Skeletal muscle satellite cell (primary cell): ENCODE results near the gene UBN1.

Experiments used
- H3K27me3 ChIP-seq: 2 replicates; pipeline ENCODE4 v1.7.0; 2013; ENCODE audit warnings: low read length; ENCODE audit not compliant: control insufficient read depth, insufficient read depth
- H3K36me3 ChIP-seq: 2 replicates; pipeline ENCODE4 v1.7.0; 2013; ENCODE audit warnings: mild to moderate bottlenecking, control low read depth, low read length; ENCODE audit not compliant: insufficient read depth
- H3K4me1 ChIP-seq: 2 replicates; pipeline ENCODE4 v1.7.0; 2013; ENCODE audit warnings: low read length; ENCODE audit not compliant: control insufficient read depth, insufficient read depth
- H3K4me2 ChIP-seq: 2 replicates; pipeline ENCODE4 v1.7.0; 2013; ENCODE audit warnings: mild to moderate bottlenecking, low read length
- H3K4me3 ChIP-seq: 2 replicates; pipeline ENCODE4 v1.7.0; 2013; ENCODE audit warnings: low read length
- H3K9ac ChIP-seq: 2 replicates; pipeline ENCODE4 v1.7.0; 2013; ENCODE audit warnings: mild to moderate bottlenecking, low read depth, low read length, moderate library complexity
- H3K9me3 ChIP-seq: replicated peaks from 2 replicates; pipeline ENCODE4 v1.7.0; 2013; ENCODE audit warnings: mild to moderate bottlenecking, control low read depth, low read length

UBN1 gene

GRCh38 chr16:4900036-4900435 is 52.8 kb downstream of the UBN1 start:
- Histone ChIP-seq H3K4me1 (no peaks in the 10 kb centered on the region), H3K27me3 (peaks cover 22% of the 10 kb centered on the region), H3K9me3 (no peaks in the 10 kb centered on the region), H3K9ac (no peak overlapping the region), H3K4me3 (no peak overlapping the region), H3K36me3 (no peaks in the 10 kb centered on the region), H3K4me2 (no peak overlapping the region)

GRCh38 chr16:4900750-4901149 is 53.5 kb downstream of the UBN1 start:
- H3K9ac ChIP-seq: no peak overlapping the region

GRCh38 chr16:4902038-4902437 is 54.8 kb downstream of the UBN1 start:
- H3K36me3 ChIP-seq: no peaks in the 10 kb centered on the region
- no peaks in the 10 kb centered on the region for H3K4me1 ChIP-seq
- H3K9ac ChIP-seq: no peak overlapping the region
- no peak overlapping the region for H3K4me3 ChIP-seq
- H3K27me3 ChIP-seq: peaks cover 20% of the 10 kb centered on the region
- no peak overlapping the region for H3K4me2 ChIP-seq
- no peaks in the 10 kb centered on the region for H3K9me3 ChIP-seq

More at GRCh38 chr16:4900750-4901149, 53.5 kb downstream of the UBN1 start:
- peaks cover 22% of the 10 kb centered on the region for H3K27me3 ChIP-seq
- no peaks in the 10 kb centered on the region for H3K4me1 ChIP-seq
- no peaks in the 10 kb centered on the region for H3K9me3 ChIP-seq
- no peak overlapping the region for H3K4me3 ChIP-seq
- no peak overlapping the region for H3K4me2 ChIP-seq
- no peaks in the 10 kb centered on the region for H3K36me3 ChIP-seq

- no peaks in the 10 kb centered on the region for H3K36me3 ChIP-seq
- H3K9me3 ChIP-seq: no peaks in the 10 kb centered on the region
- H3K4me2 ChIP-seq: no peak overlapping the region
- peaks cover 20% of the 10 kb centered on the region for H3K27me3 ChIP-seq
- no peak overlapping the region for H3K9ac ChIP-seq
- no peak overlapping the region for H3K4me3 ChIP-seq
- H3K4me1 ChIP-seq: no peaks in the 10 kb centered on the region
Measured at GRCh38 chr16:4904108-4904941, 57.0 kb downstream of the UBN1 start.

GRCh38 chr16:4904942-4905615 is 57.8 kb downstream of the UBN1 start:
- Histone ChIP-seq H3K4me1 (no peaks in the 10 kb centered on the region), H3K9me3 (no peaks in the 10 kb centered on the region), H3K27me3 (peaks cover 17% of the 10 kb centered on the region), H3K4me2 (no peak overlapping the region), H3K9ac (no peak overlapping the region), H3K36me3 (no peaks in the 10 kb centered on the region), H3K4me3 (no peak overlapping the region)

GRCh38 chr16:4908854-4909401 is 61.6 kb downstream of the UBN1 start:
- H3K4me2 ChIP-seq: no peak overlapping the region
- H3K9ac ChIP-seq: no peak overlapping the region
- H3K4me3 ChIP-seq: no peak overlapping the region
- H3K36me3 ChIP-seq: no peaks in the 10 kb centered on the region
- H3K27me3 ChIP-seq: peaks cover 19% of the 10 kb centered on the region
- H3K4me1 ChIP-seq: no peaks in the 10 kb centered on the region
- no peaks in the 10 kb centered on the region for H3K9me3 ChIP-seq

- no peak overlapping the region for H3K9ac ChIP-seq
- H3K4me3 ChIP-seq: no peak overlapping the region
- peaks cover 11% of the 10 kb centered on the region for H3K27me3 ChIP-seq
- no peak overlapping the region for H3K4me2 ChIP-seq
- peaks cover under 1% of the 10 kb centered on the region for H3K4me1 ChIP-seq
- H3K9me3 ChIP-seq: no peaks in the 10 kb centered on the region
- H3K36me3 ChIP-seq: no peaks in the 10 kb centered on the region
Measured at GRCh38 chr16:4909825-4910224, 62.5 kb downstream of the UBN1 start.

GRCh38 chr16:4910828-4911227 is 63.5 kb downstream of the UBN1 start:
- no peak overlapping the region for H3K9ac ChIP-seq
- H3K4me1 ChIP-seq: peaks cover 9% of the 10 kb centered on the region
- H3K36me3 ChIP-seq: no peaks in the 10 kb centered on the region
- no peaks in the 10 kb centered on the region for H3K9me3 ChIP-seq
- H3K27me3 ChIP-seq: peaks cover 8% of the 10 kb centered on the region
- H3K4me2 ChIP-seq: no peak overlapping the region
- no peak overlapping the region for H3K4me3 ChIP-seq

- no peak overlapping the region for H3K4me2 ChIP-seq
- H3K9me3 ChIP-seq: no peaks in the 10 kb centered on the region
- peaks cover 8% of the 10 kb centered on the region for H3K27me3 ChIP-seq
- H3K4me3 ChIP-seq: no peak overlapping the region
- peaks cover 16% of the 10 kb centered on the region for H3K4me1 ChIP-seq
- H3K9ac ChIP-seq: no peak overlapping the region
- no peaks in the 10 kb centered on the region for H3K36me3 ChIP-seq
Measured at GRCh38 chr16:4911970-4912386, 64.7 kb downstream of the UBN1 start.

GRCh38 chr16:4913130-4913773 is 66.0 kb downstream of the UBN1 start:
- H3K4me2 ChIP-seq: no peak overlapping the region
- no peak overlapping the region for H3K4me3 ChIP-seq
- no peaks in the 10 kb centered on the region for H3K36me3 ChIP-seq
- H3K9ac ChIP-seq: no peak overlapping the region
- H3K4me1 ChIP-seq: peaks cover 23% of the 10 kb centered on the region
- peaks cover 8% of the 10 kb centered on the region for H3K27me3 ChIP-seq
- H3K9me3 ChIP-seq: no peaks in the 10 kb centered on the region

- peaks cover 23% of the 10 kb centered on the region for H3K4me1 ChIP-seq
- H3K4me3 ChIP-seq: no peak overlapping the region
- no peaks in the 10 kb centered on the region for H3K9me3 ChIP-seq
- H3K9ac ChIP-seq: no peak overlapping the region
- no peak overlapping the region for H3K4me2 ChIP-seq
- H3K27me3 ChIP-seq: peaks cover 8% of the 10 kb centered on the region
- H3K36me3 ChIP-seq: no peaks in the 10 kb centered on the region
Measured at GRCh38 chr16:4913774-4914525, 66.7 kb downstream of the UBN1 start.
